ENCODE measurements around the gene PCCB. TPM values are rescaled to one million over a fixed set of nuclear protein-coding genes. Genes with fewer than 3 reads are reported as not detected.
"Not testable (repeated sequence)": the region's sequence is repeated elsewhere in the genome, so short reads cannot be mapped to it uniquely, and the experiment has no call there.

The PCCB gene
- total RNA-seq, 1 donor from 2014 or later: 32.6 TPM

GRCh38 chr3:136251511-136251910 lies 1.4 kb downstream of the PCCB start:
- H3K27ac ChIP-seq: peak overlapping the region; percentile 95
- peaks cover 14% of the 10 kb centered on the region for H3K4me1 ChIP-seq
- intact Hi-C loops (cut with DNase I): no loop called here
- no peaks in the 10 kb centered on the region for H3K27me3 ChIP-seq
- peak overlapping the region; percentile 80 for H3K4me3 ChIP-seq
- ATAC-seq (no peak), DNase-seq (no peak)
- peaks cover 6% of the 10 kb centered on the region for H3K36me3 ChIP-seq
- TF ChIP-seq CTCF (IDR thresholded peaks at IDR 0.05): no peak
- no peaks in the 10 kb centered on the region for H3K9me3 ChIP-seq

DNA sequence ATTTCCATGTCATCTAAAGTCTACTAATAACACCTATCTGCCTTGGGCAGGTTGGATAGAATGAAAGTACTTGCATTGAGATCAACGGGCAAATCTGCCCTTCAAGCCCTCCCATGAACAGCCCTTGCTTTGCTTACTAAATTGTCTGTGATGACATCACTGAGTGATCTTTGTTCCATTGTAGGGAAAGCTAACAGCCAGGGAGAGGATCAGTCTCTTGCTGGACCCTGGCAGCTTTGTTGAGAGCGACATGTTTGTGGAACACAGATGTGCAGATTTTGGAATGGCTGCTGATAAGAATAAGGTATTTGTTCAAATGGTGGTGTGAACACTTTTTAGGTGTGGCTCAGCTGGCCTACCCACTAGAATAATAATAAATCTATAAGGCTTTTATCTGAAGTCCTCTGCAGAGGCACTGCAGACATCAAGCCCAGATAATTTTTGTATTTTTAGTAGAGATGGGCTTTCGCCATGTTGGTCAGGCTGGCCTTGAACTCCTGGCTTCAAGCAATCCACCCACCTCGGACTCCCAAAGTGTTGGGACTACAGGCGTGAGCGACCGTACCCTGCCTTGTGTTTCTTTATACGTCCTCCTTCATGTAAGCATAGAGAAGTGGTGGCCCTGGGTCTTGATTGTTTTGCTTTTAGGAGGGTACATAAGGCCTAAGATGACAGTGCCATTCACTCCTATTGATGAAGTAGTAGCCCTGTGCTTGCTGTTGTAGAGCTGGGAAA lies 5.7 kb downstream of the PCCB start:
- no peak overlapping the region for H3K4me3 ChIP-seq
- no peaks in the 10 kb centered on the region for H3K9me3 ChIP-seq
- no peak for DNase-seq
- intact Hi-C loops (cut with DNase I): no loop called here
- no peaks in the 10 kb centered on the region for H3K27me3 ChIP-seq
- no peak for TF ChIP-seq CTCF (IDR thresholded peaks at IDR 0.05)
- H3K4me1 ChIP-seq: peaks cover 12% of the 10 kb centered on the region
- no peak for ATAC-seq
- no peak overlapping the region for H3K27ac ChIP-seq
- peaks cover 46% of the 10 kb centered on the region for H3K36me3 ChIP-seq

- no peak overlapping the region for H3K4me3 ChIP-seq
- ATAC-seq (no peak), DNase-seq (no peak)
- intact Hi-C loops (cut with DNase I): no loop called here
- H3K9me3 ChIP-seq: no peaks in the 10 kb centered on the region
- H3K27me3 ChIP-seq: no peaks in the 10 kb centered on the region
- TF ChIP-seq CTCF (IDR thresholded peaks at IDR 0.05): no peak
- no peak overlapping the region for H3K27ac ChIP-seq
- peaks cover 70% of the 10 kb centered on the region for H3K36me3 ChIP-seq
- H3K4me1 ChIP-seq: no peaks in the 10 kb centered on the region
Measured at GRCh38 chr3:136258199-136258598, 8.1 kb downstream of the PCCB start.

DNA sequence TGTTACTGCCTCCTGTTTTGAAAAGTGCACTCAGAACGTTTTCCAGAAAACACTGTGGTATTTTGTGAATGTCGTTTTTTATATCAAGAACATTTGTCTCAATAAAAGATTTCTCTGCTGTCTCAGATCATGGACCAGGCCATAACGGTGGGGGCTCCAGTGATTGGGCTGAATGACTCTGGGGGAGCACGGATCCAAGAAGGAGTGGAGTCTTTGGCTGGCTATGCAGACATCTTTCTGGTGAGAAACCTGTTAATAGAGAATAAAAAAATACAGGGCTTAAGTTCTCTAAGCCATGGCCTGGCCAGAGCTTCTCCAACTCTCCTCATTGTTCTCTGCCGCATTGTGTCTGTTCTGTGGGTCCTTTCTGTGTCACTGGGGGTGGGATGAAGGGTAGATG lies 11.7 kb downstream of the PCCB start:
- Histone ChIP-seq H3K27ac (no peak overlapping the region), H3K4me3 (no peak overlapping the region), H3K9me3 (no peaks in the 10 kb centered on the region), H3K27me3 (no peaks in the 10 kb centered on the region), H3K4me1 (no peaks in the 10 kb centered on the region), H3K36me3 (peaks cover 72% of the 10 kb centered on the region)
- DNase-seq (no peak), ATAC-seq (no peak)
- TF ChIP-seq CTCF (IDR thresholded peaks at IDR 0.05): no peak
- intact Hi-C loops (cut with DNase I): no loop called here

DNA sequence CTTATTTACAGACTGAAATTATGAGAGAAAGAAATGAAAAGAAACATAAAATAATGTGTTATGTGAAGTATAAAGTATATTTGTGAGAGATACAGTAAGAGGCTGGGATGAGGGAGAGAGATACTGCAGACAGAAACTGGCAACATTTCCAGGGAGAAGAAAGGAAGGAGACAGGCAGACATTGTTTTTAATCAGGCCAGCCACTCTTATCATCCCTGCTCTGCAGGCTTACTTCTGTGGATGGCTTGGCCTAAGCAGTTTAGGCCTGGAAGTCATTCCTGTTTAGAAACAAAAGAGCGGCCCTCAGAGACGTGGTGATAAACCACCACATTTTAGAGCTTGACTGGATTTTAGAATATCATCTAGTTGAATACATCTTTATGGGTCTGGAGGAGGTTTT lies 12.4 kb downstream of the PCCB start:
- Histone ChIP-seq H3K4me1 (no peaks in the 10 kb centered on the region), H3K4me3 (no peak overlapping the region), H3K9me3 (no peaks in the 10 kb centered on the region), H3K36me3 (peaks cover 73% of the 10 kb centered on the region), H3K27ac (no peak overlapping the region), H3K27me3 (no peaks in the 10 kb centered on the region)
- no peak for TF ChIP-seq CTCF (IDR thresholded peaks at IDR 0.05)
- intact Hi-C loops (cut with DNase I): no loop called here
- no peak for ATAC-seq
- DNase-seq: no peak

GRCh38 chr3:136263251-136263650 lies 13.1 kb downstream of the PCCB start:
- TF ChIP-seq CTCF (IDR thresholded peaks at IDR 0.05): no peak
- DNase-seq (no peak), ATAC-seq (no peak)
- Histone ChIP-seq H3K27me3 (no peaks in the 10 kb centered on the region), H3K4me3 (no peak overlapping the region), H3K9me3 (no peaks in the 10 kb centered on the region), H3K36me3 (peaks cover 67% of the 10 kb centered on the region), H3K27ac (no peak overlapping the region), H3K4me1 (no peaks in the 10 kb centered on the region)
- intact Hi-C loops (cut with DNase I): no loop called here

GRCh38 chr3:136266468-136267125 lies 16.5 kb downstream of the PCCB start:
- H3K27ac ChIP-seq; intact Hi-C loops (cut with DNase I); H3K4me1 ChIP-seq; H3K9me3 ChIP-seq; H3K27me3 ChIP-seq; H3K4me3 ChIP-seq; ATAC-seq; DNase-seq: not testable (repeated sequence)
- H3K36me3 ChIP-seq: peaks cover 44% of the 10 kb centered on the region
